ENCODE results near the gene TTR. TPM values are rescaled to one million over a fixed set of nuclear protein-coding genes. Genes with fewer than 3 reads are reported as not detected.

TTR gene
- total and polyA plus RNA-seq, 2 of the 13 experiments (the other 11 are each of a cell fraction or from before 2014, with no cell fraction given): 91.3 to 496 TPM

- TF ChIP-seq CREM (IDR thresholded peaks at IDR 0.05) (peak; percentile 44; the same call in 1 of the 2 replicates), CREM (CRISPR knock-in tag; IDR thresholded peaks at IDR 0.05) (no peak), GABPA (IDR thresholded peaks at IDR 0.05; ENCODE audit: low read depth, low read length) (no peak), GABPA (CRISPR knock-in tag; IDR thresholded peaks at IDR 0.05; ENCODE audit: low read depth) (no peak), CHD2 (IDR thresholded peaks at IDR 0.05; ENCODE audit: low read depth, low read length) (no peak), HNF1B (CRISPR knock-in tag; IDR thresholded peaks at IDR 0.05) (no peak), ZNF354B (CRISPR knock-in tag; IDR thresholded peaks at IDR 0.05) (no peak), GRHL1 (CRISPR knock-in tag; conservative IDR thresholded peaks at IDR 0.05) (no peak), KDM1A (CRISPR knock-in tag; IDR thresholded peaks at IDR 0.05) (no peak), LBX2 (CRISPR knock-in tag; IDR thresholded peaks at IDR 0.05; ENCODE audit: borderline replicate concordance) (no peak), NR2F6 (IDR thresholded peaks at IDR 0.05) (no peak), NR2F6 (CRISPR knock-in tag; IDR thresholded peaks at IDR 0.05) (0 out of 2 replicates have a peak, but pooled peaks have one; percentile 9), RXRA (CRISPR knock-in tag; IDR thresholded peaks at IDR 0.05) (no peak), FOXK2 (IDR thresholded peaks at IDR 0.05) (no peak), ZNF432 (CRISPR knock-in tag; IDR thresholded peaks at IDR 0.05; ENCODE audit: borderline replicate concordance) (no peak), U2AF1 (optimal IDR thresholded peaks at IDR 0.05; ENCODE audit: low read depth, low read length) (no peak), ZNF609 (CRISPR knock-in tag; IDR thresholded peaks at IDR 0.05; ENCODE audit: borderline replicate concordance) (no peak), EP300 (IDR thresholded peaks at IDR 0.05; ENCODE audit: low read depth in 2 of 2, low read length in 2 of 2) (0 out of 4 replicates have a peak, but pooled peaks of 1 of the 2 experiments have one; percentile 8), EP300 (CRISPR knock-in tag; IDR thresholded peaks at IDR 0.05; ENCODE audit: borderline replicate concordance) (no peak), YEATS4 (CRISPR knock-in tag; IDR thresholded peaks at IDR 0.05; ENCODE audit: borderline replicate concordance) (no peak), ZBTB21 (CRISPR knock-in tag; IDR thresholded peaks at IDR 0.05) (peak; percentile 61; the same call in 1 of the 2 replicates), ZNF224 (CRISPR knock-in tag; IDR thresholded peaks at IDR 0.05) (no peak)
Observed at GRCh38 chr18:31606265-31606664, 14.6 kb downstream of the TTR start (continued).

All from HepG2 (cell line).